HG02938 (cell line): ENCODE results near the gene GIN1.
A peak's percentile ranks its signal among the peaks of the same experiment; 100 is the strongest.
"Not testable (repeated sequence)": the region's sequence is repeated elsewhere in the genome, so short reads cannot be mapped to it uniquely, and the experiment has no call there.

Experiments
- ATAC-seq: cut with Tn5 transposase; IDR thresholded peaks from one replicate; pipeline ENCODE4 v1.9.1; 2021; ENCODE audit warnings: mild to moderate bottlenecking, moderate library complexity; ENCODE audit not compliant: unreplicated experiment

Gene GIN1

GRCh38 chr5:103111468-103111867 lies 8.5 kb downstream of the GIN1 start:
- no peak for ATAC-seq

GRCh38 chr5:103110403-103110802 lies 9.5 kb downstream of the GIN1 start:
- ATAC-seq = no peak

- peak; percentile 45 for ATAC-seq
Observed at GRCh38 chr5:103109277-103109676, 10.7 kb downstream of the GIN1 start.

GRCh38 chr5:103108086-103108485 lies 11.9 kb downstream of the GIN1 start:
- no peak for ATAC-seq

- ATAC-seq = no peak
Observed at GRCh38 chr5:103102234-103102633, 17.7 kb downstream of the GIN1 start.

GRCh38 chr5:103101079-103101750 lies 18.7 kb downstream of the GIN1 start:
- no peak for ATAC-seq

- ATAC-seq = no peak
Observed at GRCh38 chr5:103098993-103099392, 20.9 kb downstream of the GIN1 start.

GRCh38 chr5:103094737-103095136 lies 25.2 kb downstream of the GIN1 start:
- ATAC-seq = no peak

GRCh38 chr5:103093727-103094126 lies 26.2 kb downstream of the GIN1 start:
- no peak for ATAC-seq

- ATAC-seq = no peak
Observed at GRCh38 chr5:103092676-103093075, 27.3 kb downstream of the GIN1 start.

- no peak for ATAC-seq
Observed at GRCh38 chr5:103090791-103091190, 29.1 kb downstream of the GIN1 start.

- no peak for ATAC-seq
Observed at GRCh38 chr5:103089272-103089671, 30.7 kb downstream of the GIN1 start.

GRCh38 chr5:103086547-103086946 lies 33.4 kb downstream of the GIN1 start:
- no peak for ATAC-seq

- ATAC-seq = no peak
Observed at GRCh38 chr5:103079796-103080195, 40.1 kb downstream of the GIN1 start.

GRCh38 chr5:103075442-103075841 lies 44.5 kb downstream of the GIN1 start:
- no peak for ATAC-seq

GRCh38 chr5:103073500-103073899 lies 46.4 kb downstream of the GIN1 start:
- not testable (repeated sequence) for ATAC-seq

- ATAC-seq = no peak
Observed at GRCh38 chr5:103066326-103066725, 53.6 kb downstream of the GIN1 start.

GRCh38 chr5:103060424-103060954 lies 59.4 kb downstream of the GIN1 start:
- ATAC-seq = no peak

GRCh38 chr5:103059525-103059924 lies 60.4 kb downstream of the GIN1 start:
- no peak for ATAC-seq

- ATAC-seq = no peak
Observed at GRCh38 chr5:103057208-103058130, 62.5 kb downstream of the GIN1 start.

GRCh38 chr5:103046706-103047105 lies 73.2 kb downstream of the GIN1 start:
- ATAC-seq = not testable (repeated sequence)
